Activated T-helper 1 cell treated with anti-CD3 and anti-CD28 coated beads, Interleukin-12 subunit alpha, Interleukin-12 subunit beta, Interleukin-2, Interleukin-4 antibody, amounts not matched to agents 30 ng/mL and 10 ng/mL and 1 ng/mL, durations not matched to agents 14 hours and 24 hours and 36 hours (primary cell): ENCODE measurements around the gene L3MBTL3. TPM values are rescaled to one million over a fixed set of nuclear protein-coding genes. Genes with fewer than 3 reads are reported as not detected.

Experiments used
- DNase-seq: peaks from one replicate; pipeline ENCODE4 v3.0.0; 2021; ENCODE audit warnings: low spot score
- H3K27ac Mint-ChIP-seq: one replicate; pipeline ENCODE4 v1.8.0; 2021; ENCODE audit warnings: mild to moderate bottlenecking, mixed read lengths
- H3K27me3 Mint-ChIP-seq: one replicate; pipeline ENCODE4 v1.8.0; 2022; ENCODE audit warnings: mild to moderate bottlenecking, moderate library complexity, mixed read lengths; ENCODE audit not compliant: insufficient read depth
- H3K36me3 Mint-ChIP-seq: one replicate; pipeline ENCODE4 v1.8.0; 2021; ENCODE audit warnings: low read depth, mixed read lengths
- H3K4me1 Mint-ChIP-seq: one replicate; pipeline ENCODE4 v1.8.0; 2021; ENCODE audit warnings: low read depth, mixed read lengths
- H3K4me3 Mint-ChIP-seq: one replicate; pipeline ENCODE4 v1.8.0; 2021; ENCODE audit warnings: mild to moderate bottlenecking, moderate library complexity, mixed read lengths
- H3K9me3 Mint-ChIP-seq: one replicate; pipeline ENCODE4 v1.8.0; 2021; ENCODE audit warnings: mixed read lengths
- intact Hi-C: fragments of 100-400 bp; cut with micrococcal nuclease; formaldehyde crosslinking; loops from one replicate; pipeline ENCODE4 v1.15.1; 2024
- total RNA-seq: library from RNA; stranded (reverse); gene quantifications from 2 replicates; pipeline ENCODE4 v1.2.3, GENCODE V29; 2022

Gene L3MBTL3
- total RNA-seq, 1 donor from 2014 or later = 5.2 TPM

GRCh38 chr6:130034378-130035146 is 16.2 kb downstream of the L3MBTL3 start:
- H3K4me3 Mint-ChIP-seq = peak overlapping the region; percentile 9
- H3K27me3 Mint-ChIP-seq = peaks cover 2% of the 10 kb centered on the region
- H3K27ac Mint-ChIP-seq = peak overlapping the region; percentile 64
- no peak for DNase-seq
- peaks cover 33% of the 10 kb centered on the region for H3K4me1 Mint-ChIP-seq
- H3K9me3 Mint-ChIP-seq = no peaks in the 10 kb centered on the region
- peaks cover 16% of the 10 kb centered on the region for H3K36me3 Mint-ChIP-seq
- intact Hi-C loops = loop anchor here (1.0 kb wide), 1 partner anchor 98 kb away; no protein-coding TSS in a partner anchor

GRCh38 chr6:130035211-130035610 is 16.8 kb downstream of the L3MBTL3 start:
- Mint-ChIP-seq H3K36me3 (peaks cover 16% of the 10 kb centered on the region), H3K27me3 (peaks cover 2% of the 10 kb centered on the region), H3K27ac (no peak overlapping the region), H3K9me3 (no peaks in the 10 kb centered on the region), H3K4me3 (no peak overlapping the region), H3K4me1 (peaks cover 31% of the 10 kb centered on the region)
- intact Hi-C loops = no loop called here
- DNase-seq = no peak

DNA sequence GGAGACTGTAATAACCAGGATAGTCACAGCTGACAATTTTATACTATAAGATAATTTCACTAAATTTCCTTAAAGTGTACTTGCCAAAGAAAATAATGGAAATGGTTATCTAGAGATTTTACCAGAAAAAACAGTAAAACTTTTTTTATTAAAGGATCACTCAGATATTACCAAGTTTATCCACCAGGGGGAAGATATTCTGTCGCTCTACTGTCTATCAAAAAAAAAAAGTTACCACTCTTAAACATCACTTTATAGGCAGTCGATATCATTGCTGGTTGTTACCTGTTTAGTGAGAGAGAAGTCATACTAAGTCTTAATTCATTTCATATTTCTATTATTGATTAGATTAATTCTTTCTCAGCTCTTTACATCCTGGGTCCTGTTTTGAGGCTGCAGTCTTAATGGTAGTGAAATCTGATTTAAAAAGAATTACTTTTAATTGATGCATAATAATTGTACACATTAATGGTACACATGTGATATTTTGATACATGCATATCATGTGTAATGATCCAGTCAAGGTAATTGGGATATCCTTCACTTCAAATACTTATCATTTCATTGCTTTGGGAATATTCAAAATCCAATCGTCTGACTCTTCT is 18.9 kb downstream of the L3MBTL3 start:
- Mint-ChIP-seq H3K4me3 (no peak overlapping the region), H3K9me3 (no peaks in the 10 kb centered on the region), H3K27ac (no peak overlapping the region), H3K27me3 (peaks cover 2% of the 10 kb centered on the region), H3K4me1 (peaks cover 43% of the 10 kb centered on the region), H3K36me3 (peaks cover 16% of the 10 kb centered on the region)
- no peak for DNase-seq
- intact Hi-C loops = loop anchor here (1.0 kb wide), 1 partner anchor 245 kb away; no protein-coding TSS in a partner anchor

DNA sequence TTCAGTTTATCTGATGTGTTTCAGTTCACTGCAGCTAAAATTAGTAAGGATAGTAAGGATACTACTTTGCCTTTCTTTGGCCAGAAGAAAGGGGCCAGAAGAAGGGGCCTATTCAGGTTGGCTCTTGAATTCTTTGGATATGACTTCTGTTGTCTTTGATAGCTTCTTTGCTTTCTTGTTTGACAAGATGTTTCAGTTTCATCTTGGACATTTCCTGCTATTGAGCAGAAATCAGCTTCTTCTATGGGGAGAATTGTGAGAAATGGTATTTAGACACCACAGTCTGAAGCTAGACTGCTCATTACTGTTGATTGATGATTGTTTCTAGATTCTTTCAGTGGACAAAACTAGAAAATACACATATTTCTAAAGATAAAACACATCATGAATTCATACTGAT is 23.2 kb downstream of the L3MBTL3 start:
- Mint-ChIP-seq H3K4me1 (peaks cover 18% of the 10 kb centered on the region), H3K9me3 (no peaks in the 10 kb centered on the region), H3K36me3 (peaks cover 13% of the 10 kb centered on the region), H3K27ac (no peak overlapping the region), H3K4me3 (no peak overlapping the region), H3K27me3 (no peaks in the 10 kb centered on the region)
- intact Hi-C loops = no loop called here
- no peak for DNase-seq

- intact Hi-C loops = no loop called here
- H3K27me3 Mint-ChIP-seq = no peaks in the 10 kb centered on the region
Measured at GRCh38 chr6:130043344-130043743, 25.0 kb downstream of the L3MBTL3 start.

DNA sequence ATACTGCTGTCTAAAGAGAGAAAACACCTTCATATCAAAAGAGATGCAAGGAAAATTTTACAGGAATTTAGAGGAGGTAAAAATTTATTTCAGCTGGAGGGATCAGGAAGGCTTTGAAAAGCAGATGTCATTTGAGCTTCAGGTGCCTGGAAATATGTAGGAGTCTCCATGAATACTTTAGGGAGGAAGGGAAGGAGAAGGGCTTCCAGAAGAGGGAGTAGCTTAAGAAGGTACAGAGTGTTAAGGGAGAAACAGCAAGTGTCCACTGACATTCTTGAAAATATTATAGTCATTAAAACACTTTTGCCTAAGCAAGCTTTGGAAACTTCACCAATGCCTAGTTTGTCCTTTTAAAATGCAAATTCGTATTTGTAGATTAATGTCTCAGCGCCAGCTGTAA is 27.2 kb downstream of the L3MBTL3 start:
- Mint-ChIP-seq H3K27ac (no peak overlapping the region), H3K27me3 (no peaks in the 10 kb centered on the region), H3K4me3 (no peak overlapping the region), H3K9me3 (no peaks in the 10 kb centered on the region), H3K36me3 (peaks cover 21% of the 10 kb centered on the region), H3K4me1 (peaks cover 19% of the 10 kb centered on the region)
- intact Hi-C loops = loop anchor here (5.0 kb wide), 1 partner anchor 797 kb away; no protein-coding TSS in a partner anchor
- no peak for DNase-seq

More at GRCh38 chr6:130043344-130043743, 25.0 kb downstream of the L3MBTL3 start:
- Mint-ChIP-seq H3K9me3 (no peaks in the 10 kb centered on the region), H3K27ac (no peak overlapping the region), H3K4me1 (peaks cover 12% of the 10 kb centered on the region), H3K36me3 (peaks cover 13% of the 10 kb centered on the region), H3K4me3 (no peak overlapping the region)
- no peak for DNase-seq

DNA sequence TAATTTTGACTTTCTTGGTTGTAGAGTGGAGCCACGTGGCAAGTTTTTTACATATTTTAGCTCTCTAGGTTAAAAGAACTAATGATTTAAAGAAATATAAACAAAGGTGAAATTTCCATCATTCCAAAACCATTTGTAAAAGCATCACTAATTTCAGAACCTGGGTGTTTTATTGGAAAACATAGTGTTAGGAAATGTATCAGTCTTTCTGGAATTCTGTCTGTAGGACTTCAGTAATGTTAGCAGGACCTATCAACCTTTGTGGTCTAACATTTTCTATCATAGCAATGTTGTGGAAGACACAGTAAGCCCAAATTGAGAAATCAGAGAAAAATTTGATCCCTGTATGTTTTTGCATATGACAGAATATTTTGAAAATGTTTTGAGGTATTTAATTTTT is 28.3 kb downstream of the L3MBTL3 start:
- no peak overlapping the region for H3K27ac Mint-ChIP-seq
- no peaks in the 10 kb centered on the region for H3K27me3 Mint-ChIP-seq
- H3K4me3 Mint-ChIP-seq = no peak overlapping the region
- intact Hi-C loops = loop anchor here (5.0 kb wide), 1 partner anchor 796 kb away; no protein-coding TSS in a partner anchor
- peaks cover 9% of the 10 kb centered on the region for H3K4me1 Mint-ChIP-seq
- no peak for DNase-seq
- peaks cover 20% of the 10 kb centered on the region for H3K36me3 Mint-ChIP-seq
- no peaks in the 10 kb centered on the region for H3K9me3 Mint-ChIP-seq

DNA sequence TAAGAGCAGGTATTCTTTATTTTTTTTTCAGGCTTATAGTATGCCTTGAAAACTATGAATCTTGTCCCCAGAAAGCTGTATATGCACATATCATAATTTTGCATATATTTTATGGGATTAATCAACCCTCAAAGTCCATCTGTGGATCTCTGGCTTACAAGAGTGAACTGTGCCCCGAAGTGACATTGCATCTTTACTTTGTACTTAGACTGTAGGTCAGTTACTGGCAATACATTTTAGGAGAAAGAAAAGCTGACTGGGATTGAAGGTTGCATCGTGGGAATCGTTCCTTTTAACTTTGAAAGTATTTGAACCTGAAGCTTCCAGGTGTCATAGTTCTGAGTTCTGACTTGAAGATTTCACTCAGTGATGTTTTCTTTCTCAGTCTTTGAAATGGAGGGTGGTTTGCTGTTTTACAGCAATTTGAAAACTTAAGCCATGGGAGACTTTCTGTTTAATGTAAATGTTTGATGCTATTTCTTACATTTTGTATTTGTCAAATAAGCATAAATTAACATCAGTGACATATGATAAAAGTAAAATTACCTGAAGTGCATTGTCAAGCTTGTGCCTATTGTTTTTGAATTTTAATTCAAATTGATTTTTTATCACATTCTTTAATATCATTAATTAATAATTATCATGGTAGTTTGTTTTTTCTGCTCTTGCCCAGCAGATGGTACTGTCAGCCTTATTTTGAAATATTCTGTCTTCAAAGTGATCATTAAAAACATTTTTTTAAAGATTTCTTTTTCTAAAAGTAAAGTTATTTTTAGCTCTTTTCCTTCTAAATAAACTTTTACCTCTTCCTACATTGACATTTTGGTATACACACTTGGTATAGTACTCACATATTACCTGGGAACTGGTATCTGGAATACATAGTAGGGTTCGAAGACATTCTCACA is 29.0 kb downstream of the L3MBTL3 start:
- Mint-ChIP-seq H3K27me3 (no peaks in the 10 kb centered on the region), H3K27ac (no peak overlapping the region), H3K4me1 (peaks cover 7% of the 10 kb centered on the region), H3K9me3 (no peaks in the 10 kb centered on the region), H3K4me3 (no peak overlapping the region), H3K36me3 (peaks cover 23% of the 10 kb centered on the region)
- intact Hi-C loops = loop anchor here (5.0 kb wide), 1 partner anchor 795 kb away; no protein-coding TSS in a partner anchor
- DNase-seq = no peak

GRCh38 chr6:130050230-130050629 is 31.8 kb downstream of the L3MBTL3 start:
- Mint-ChIP-seq H3K4me3 (no peak overlapping the region), H3K27ac (no peak overlapping the region), H3K4me1 (peaks cover 15% of the 10 kb centered on the region), H3K36me3 (peaks cover 34% of the 10 kb centered on the region), H3K27me3 (no peaks in the 10 kb centered on the region), H3K9me3 (no peaks in the 10 kb centered on the region)
- DNase-seq = no peak
- intact Hi-C loops = no loop called here

DNA sequence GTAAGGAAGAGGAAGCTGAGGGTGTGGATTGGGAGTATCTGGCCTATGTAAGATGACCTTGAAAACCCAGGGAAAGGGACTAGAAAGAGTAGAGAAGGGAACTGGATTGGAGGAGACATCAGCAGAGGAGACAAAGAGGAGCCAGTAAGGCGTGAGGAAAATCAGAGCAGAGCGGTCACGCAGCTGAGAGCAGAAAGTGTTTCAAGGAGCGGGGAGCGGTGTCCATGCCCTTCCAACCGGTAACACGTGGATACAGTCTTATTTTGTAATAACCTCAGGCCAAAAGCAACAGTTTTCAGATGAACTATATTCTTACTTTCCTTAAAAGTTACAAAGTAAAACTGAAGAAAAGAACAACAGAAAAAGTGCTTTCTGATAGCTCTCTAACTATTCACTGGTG is 36.3 kb downstream of the L3MBTL3 start:
- Mint-ChIP-seq H3K9me3 (no peaks in the 10 kb centered on the region), H3K4me3 (no peak overlapping the region), H3K27ac (no peak overlapping the region), H3K36me3 (peaks cover 51% of the 10 kb centered on the region), H3K4me1 (peaks cover 31% of the 10 kb centered on the region), H3K27me3 (peaks cover 1% of the 10 kb centered on the region)
- intact Hi-C loops = no loop called here
- no peak for DNase-seq

DNA sequence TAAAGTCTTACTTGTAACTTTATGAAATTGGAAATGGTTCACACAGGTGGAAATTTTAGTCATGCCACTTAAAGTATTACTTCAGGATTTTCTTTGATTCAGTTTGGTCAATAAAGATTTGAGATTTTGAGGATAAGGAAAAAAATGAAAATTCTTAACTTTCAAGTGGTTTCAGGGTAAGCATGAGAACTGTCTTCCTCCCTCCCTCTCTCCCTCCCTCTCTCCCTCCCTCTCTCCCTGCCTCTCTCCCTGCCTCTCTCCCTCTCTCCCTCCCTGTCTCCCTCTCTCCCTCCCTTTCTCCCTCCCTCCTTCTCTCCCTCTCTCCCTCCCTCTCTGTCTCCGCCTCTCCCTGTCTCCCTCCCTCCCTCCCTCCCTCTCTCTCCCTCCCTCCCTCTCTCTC is 36.9 kb downstream of the L3MBTL3 start:
- H3K36me3 Mint-ChIP-seq = peaks cover 45% of the 10 kb centered on the region
- no peak overlapping the region for H3K4me3 Mint-ChIP-seq
- no peaks in the 10 kb centered on the region for H3K9me3 Mint-ChIP-seq
- H3K27me3 Mint-ChIP-seq = peaks cover 1% of the 10 kb centered on the region
- no peak for DNase-seq
- H3K27ac Mint-ChIP-seq = no peak overlapping the region
- intact Hi-C loops = no loop called here
- H3K4me1 Mint-ChIP-seq = peaks cover 25% of the 10 kb centered on the region

- H3K9me3 Mint-ChIP-seq = no peaks in the 10 kb centered on the region
- H3K4me3 Mint-ChIP-seq = no peak overlapping the region
- peak overlapping the region; percentile 22 for H3K27ac Mint-ChIP-seq
- H3K36me3 Mint-ChIP-seq = peaks cover 42% of the 10 kb centered on the region
- intact Hi-C loops = no loop called here
- peaks cover 29% of the 10 kb centered on the region for H3K4me1 Mint-ChIP-seq
- no peak for DNase-seq
- H3K27me3 Mint-ChIP-seq = peaks cover 1% of the 10 kb centered on the region
Measured at GRCh38 chr6:130057495-130057894, 39.1 kb downstream of the L3MBTL3 start.
